NCI-H460 (cell line): ENCODE results near the gene IFTAP. TPM values are rescaled to one million over a fixed set of nuclear protein-coding genes. Genes with fewer than 3 reads are reported as not detected.
"Not testable (repeated sequence)": the region's sequence is repeated elsewhere in the genome, so short reads cannot be mapped to it uniquely, and the experiment has no call there.

Experiments used
- DNase-seq: peaks from one replicate; pipeline ENCODE4 v3.0.0-alpha.2; 2016; ENCODE audit warnings: low read depth; ENCODE audit errors: extremely low read depth
- polyA plus RNA-seq: library from polyadenylated mRNA; depleted of rRNA; stranded (reverse); fragments of >200 nt; gene quantifications from 2 replicates; pipeline ENCODE4 v1.2.3, GENCODE V29; 2014; cell fraction: nucleus; rRNA removed
- total RNA-seq: library from RNA; depleted of rRNA; stranded (reverse); fragments of >200 nt; shearing (Covaris generic); gene quantifications from 2 replicates; pipeline ENCODE4 v1.2.3, GENCODE V29; 2014; rRNA removed

Gene IFTAP, protein sequence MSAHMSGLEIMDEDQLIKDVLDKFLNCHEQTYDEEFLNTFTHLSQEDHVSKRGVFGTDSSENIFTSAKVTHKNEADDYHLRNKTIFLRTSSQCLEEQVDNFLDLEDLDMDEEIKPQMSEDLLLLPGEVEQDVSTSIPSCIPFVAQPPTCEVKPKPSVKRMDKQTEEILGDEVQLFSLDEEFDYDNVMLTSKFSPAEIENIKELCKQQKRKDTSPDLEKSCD
- 15.7 and 19.1 TPM in 2 replicates for total RNA-seq
- polyA plus RNA-seq = 5.5 and 9.8 TPM in 2 replicates

DNA sequence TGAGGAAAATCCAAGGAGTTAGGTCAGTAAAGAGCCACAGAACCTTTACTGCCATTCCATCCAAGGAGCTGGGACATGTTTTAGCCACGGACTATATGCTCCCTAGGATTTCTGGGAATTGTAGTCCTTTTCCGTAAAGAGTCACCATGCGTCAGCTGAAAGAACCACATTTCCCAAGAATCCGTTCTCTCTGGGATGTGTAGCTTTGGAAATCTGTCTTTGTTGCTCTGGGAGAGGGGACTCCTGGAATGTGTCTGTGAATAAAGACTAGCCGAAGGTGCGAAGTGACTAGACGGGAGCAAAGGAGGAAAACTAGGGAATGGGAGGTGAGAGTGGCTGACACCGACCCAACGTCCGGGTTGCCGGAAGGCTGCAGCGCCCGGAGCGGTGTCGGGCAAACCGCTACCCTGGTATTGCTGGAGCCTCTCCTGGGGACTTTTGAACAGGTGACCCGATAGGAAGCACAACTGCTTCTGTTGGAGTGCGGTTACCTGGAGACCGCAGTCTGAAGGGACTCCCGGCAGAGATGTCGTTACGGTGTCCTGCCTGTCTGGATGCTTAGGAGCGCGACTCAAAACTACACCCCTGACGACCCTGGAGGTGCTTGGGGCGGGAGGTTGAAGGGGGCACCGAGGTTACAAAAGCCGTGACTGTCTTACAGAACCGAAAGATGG is at the start of gene IFTAP:
IFTAP (plus strand) TSS at position 187 of the 674 bp plus-strand sequence. CDS start 15,602 bp downstream, outside the sequence.
- peak; percentile 84 for DNase-seq

DNA sequence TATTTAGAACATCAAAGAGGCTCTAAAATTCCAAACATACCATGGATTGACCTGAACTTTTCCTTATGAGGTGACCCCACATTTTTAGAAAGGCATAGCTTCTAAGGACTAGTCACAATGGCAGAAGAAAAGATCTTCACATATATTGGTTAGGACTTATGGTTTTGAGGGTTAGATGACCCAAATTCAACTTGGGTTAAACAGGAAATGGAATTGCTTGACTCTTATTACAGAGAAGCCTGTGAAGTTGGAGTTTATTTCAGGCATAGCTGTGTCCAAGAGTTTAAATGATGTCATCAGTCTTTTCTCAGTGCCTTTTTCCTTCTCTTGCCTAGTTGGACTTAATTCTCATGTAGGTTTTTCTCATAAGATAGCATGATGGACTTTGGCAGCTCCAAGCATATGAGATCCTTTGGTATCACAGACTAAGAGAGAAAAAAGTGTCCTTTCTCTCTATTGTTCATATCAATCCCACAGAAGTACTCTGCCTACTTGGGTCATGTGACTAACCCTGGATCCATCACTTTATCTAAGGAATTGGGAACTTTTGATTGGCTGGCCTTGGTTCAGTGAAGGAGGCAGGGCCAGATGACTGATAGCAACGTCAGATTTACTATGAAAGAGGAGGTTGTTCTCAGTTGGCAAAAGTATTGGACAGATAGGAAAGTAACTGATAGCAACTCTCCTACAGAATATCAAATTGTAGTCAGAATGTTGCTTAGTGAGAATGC is 43.8 kb upstream of the IFTAP start:
- no peak for DNase-seq

DNA sequence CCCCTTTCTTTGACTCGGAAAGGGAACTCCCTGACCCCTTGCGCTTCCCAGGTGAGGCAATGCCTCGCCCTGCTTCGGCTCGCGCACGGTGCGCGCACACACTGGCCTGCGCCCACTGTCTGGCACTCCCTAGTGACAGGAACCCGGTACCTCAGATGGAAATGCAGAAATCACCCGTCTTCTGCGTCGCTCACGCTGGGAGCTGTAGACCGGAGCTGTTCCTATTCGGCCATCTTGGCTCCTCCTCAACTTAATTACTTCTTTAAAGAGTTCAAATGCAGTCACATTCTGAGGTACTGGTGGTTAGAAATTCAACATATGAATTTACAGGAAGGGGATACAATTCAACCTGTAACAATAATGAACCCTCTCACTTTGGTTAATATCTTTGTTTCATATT is 36.9 kb upstream of the IFTAP start:
- not testable (repeated sequence) for DNase-seq

DNA sequence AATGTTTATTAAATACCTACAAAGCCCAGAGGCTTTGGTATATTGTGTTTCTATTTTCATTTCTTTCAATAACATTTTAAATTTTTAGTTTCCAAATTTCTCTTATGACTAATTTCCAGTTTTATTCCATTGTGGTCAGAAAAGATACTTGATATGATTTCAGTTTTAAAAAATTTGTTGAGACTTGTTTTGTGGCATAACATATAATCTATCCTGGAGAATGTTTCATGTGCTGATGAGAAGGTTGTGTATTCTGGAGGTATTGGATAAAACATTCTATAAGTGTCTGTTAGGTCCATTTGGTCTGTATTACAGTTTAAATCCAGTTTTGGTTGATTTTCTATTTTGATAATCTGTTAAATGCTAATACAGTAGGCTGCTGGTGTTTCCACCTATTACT is 36.3 kb upstream of the IFTAP start:
- no peak for DNase-seq

DNA sequence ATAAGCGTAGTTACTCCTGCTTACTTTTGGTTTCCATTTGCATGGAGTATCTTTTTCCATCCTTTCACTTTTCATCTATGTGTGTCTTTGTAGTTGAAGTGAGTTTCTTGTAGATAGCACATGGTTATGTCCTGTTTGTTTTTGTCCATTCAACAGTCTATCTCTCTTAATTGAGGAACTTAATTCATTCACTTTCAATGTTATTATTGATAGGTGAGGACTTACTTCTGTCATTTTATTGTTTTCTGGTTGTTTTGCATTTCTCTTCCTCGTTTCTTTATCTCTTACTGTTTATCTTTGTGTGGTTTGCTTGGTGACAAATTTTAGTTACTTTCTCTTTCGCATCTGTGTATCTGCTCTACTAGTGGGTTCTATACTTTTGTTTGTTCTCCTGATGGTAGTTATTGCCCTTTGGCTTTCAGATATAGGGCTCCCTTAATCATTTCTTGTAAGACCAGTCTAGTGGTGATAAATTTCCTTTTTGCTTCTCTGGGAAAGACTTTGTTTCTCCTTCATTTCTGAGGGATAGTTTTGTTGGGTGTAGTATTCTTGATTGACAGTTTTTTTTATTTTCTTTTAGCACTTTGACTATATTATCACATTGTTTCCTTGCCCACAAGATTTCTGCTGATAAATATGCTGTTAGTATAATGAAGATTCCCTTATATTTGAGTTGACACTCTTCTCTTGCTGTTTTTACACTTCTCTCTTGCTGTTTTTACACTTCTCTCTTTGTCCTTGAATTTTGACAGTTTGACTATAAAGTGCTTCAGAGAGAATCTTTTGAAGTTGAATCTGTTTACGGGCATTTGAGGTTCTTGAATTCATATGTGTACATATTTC is 35.5 kb upstream of the IFTAP start:
- DNase-seq = no peak

DNA sequence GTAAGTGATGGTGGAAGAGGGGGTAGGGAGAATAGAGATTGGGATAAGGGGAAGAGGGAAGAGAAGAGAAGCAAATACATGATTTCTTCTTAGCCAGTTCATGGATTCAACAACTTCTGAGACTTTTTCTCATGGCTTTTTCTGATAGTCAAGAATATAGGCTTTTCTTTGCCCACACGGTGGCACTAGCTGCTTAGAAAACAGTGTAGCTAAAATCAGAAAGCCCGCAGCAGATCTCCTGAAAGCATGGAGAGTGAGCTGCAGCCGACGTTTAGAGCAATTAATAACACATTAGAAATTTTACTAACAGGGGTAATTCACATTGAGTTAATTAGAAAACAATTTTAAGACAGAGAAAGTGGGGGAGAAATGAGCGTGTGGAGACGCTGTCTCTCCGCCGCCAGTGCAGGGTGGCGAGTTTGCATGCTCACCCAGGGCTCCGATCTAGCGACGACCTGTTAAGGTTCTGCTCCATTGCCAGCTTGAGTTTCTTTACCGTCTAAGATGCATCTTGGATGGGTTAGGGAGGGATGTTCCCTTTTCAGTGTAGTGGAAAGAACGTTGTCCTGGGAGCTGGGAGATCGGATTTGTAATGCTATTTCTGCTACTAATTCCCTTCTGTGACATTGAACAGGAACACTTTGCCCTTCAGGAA is 29.8 kb upstream of the IFTAP start:
- peak; percentile 51 for DNase-seq

DNA sequence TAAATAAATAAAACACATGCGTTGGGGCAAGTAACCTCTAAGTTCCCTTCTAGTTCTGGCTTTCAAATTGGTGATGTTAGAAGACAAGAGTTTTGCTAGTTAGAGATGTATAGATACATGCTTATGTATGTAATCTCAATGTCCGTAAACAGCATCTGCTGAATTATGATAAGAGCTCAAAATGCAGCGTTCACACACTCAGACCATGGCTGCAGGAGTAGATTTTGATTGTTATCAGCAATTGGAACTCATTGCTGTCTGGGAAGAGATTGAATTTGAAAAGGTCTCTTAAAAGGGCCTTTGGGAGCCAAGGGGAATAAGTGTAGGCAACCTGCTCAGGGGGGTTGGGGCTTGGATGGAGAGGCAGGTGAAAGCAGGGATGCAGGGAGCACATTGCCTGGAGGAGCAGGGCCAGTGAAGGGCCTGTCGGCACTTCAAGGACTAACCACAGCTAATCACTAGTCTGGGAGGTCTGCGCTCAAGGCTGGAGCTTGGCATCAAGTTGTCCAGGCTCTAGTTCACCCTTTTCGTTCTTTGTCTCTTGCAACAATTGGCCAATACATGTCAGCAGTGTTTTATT is 29.2 kb upstream of the IFTAP start:
- no peak for DNase-seq

DNA sequence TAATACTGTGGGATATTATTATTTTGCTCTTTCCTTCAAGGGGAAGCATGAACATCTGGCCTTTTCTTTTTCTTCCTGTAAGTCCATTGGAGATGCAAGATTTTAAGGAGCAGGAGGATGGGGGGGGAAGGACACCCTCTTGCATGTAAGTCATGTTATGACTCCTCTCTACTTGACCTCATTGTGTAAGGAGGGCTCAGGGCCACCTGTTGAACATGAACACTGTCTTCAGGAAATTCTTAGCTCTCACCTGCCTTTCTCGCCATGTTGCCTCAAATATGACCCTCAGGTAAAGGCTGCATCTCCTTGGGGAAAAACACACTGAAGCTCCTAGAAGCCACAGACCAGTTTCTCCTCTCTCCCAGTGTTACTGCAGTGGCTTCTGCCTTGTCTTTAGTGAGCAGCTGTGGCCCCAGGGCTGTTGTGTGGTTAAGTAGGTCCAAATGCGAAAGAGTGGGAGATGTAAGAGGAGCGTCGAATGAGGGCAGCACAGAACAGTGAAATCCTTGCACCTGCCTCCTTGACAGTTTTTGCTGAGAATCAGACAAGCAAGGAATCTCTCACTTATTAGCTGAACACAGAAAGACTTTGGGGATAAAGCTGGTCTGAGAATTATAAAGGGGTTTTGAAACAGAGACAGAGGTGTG is 27.8 kb upstream of the IFTAP start:
- no peak for DNase-seq

DNA sequence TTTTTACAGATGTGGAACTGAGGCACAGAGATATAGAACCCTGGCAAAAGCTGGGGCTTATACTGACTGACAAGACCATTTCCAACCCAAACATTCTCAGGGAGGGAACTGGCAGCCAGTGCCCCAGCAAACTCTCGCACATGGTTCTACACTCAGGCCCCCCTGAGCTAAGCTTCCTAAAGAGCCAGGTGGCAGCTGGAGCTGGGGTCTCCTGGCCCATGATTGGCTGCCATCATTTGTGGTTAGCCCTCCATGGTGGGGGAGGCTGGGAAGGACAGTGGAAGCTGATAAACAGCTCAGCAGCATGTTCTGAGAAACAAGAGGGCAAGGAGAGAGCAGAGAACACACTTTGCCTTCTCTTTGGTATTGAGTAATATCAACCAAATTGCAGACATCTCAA is 26.6 kb upstream of the IFTAP start, which contains the start of gene RAG1:
RAG1 (plus strand) TSS at position 314 of the 400 bp plus-strand sequence. CDS start 5,298 bp downstream, outside the sequence.
- DNase-seq = no peak

DNA sequence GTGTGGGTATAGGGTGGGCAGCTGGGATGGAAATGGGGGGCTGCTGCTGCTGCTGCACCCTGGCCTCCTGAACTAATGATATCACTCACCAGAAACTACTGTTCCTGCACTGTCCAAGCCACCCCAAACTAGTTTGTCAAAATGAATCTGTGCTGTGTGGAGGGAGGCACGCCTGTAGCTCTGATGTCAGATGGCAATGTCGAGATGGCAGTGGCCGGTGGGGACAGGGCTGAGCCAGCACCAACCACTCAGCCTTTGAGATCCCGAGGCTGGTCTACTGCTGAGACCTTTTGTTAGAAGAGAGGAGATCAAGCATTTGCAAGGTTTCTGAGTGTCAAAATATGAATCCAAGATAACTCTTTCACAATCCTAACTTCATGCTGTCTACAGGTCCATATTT is 25.2 kb upstream of the IFTAP start:
- no peak for DNase-seq

DNA sequence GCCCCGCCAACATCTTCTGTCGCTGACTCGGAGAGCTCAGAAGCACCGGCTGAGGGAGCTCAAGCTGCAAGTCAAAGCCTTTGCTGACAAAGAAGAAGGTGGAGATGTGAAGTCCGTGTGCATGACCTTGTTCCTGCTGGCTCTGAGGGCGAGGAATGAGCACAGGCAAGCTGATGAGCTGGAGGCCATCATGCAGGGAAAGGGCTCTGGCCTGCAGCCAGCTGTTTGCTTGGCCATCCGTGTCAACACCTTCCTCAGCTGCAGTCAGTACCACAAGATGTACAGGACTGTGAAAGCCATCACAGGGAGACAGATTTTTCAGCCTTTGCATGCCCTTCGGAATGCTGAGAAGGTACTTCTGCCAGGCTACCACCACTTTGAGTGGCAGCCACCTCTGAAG is 19.8 kb upstream of the IFTAP start:
- DNase-seq = no peak

DNA sequence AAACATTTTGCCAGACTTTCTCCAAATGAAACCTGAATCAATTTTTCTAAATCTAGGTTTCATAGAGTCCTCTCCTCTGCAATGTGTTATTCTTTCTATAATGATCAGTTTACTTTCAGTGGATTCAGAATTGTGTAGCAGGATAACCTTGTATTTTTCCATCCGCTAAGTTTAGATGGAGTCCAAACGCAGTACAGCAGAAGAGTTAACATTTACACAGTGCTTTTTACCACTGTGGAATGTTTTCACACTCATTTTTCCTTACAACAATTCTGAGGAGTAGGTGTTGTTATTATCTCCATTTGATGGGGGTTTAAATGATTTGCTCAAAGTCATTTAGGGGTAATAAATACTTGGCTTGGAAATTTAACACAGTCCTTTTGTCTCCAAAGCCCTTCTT is 16.9 kb upstream of the IFTAP start:
- no peak for DNase-seq

DNA sequence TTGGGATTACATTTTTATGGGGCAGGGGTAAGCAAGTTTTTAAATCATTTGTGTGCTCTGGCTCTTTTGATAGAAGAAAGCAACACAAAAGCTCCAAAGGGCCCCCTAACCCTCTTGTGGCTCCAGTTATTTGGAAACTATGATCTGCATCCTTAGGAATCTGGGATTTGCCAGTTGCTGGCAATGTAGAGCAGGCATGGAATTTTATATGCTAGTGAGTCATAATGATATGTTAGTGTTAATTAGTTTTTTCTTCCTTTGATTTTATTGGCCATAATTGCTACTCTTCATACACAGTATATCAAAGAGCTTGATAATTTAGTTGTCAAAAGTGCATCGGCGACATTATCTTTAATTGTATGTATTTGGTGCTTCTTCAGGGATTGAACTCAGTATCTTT is 16.4 kb upstream of the IFTAP start:
- DNase-seq = no peak

DNA sequence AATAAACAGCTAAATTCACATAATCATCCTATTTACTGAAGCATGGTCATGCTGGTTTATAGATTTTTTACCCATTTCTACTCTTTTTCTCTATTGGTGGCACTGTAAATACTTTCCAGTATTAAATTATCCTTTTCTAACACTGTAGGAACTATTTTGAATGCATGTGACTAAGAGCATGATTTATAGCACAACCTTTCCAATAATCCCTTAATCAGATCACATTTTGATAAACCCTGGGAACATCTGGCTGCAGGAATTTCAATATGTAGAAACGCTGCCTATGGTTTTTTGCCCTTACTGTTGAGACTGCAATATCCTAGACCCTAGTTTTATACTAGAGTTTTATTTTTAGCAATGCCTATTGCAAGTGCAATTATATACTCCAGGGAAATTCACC is 15.8 kb upstream of the IFTAP start:
- DNase-seq = no peak

DNA sequence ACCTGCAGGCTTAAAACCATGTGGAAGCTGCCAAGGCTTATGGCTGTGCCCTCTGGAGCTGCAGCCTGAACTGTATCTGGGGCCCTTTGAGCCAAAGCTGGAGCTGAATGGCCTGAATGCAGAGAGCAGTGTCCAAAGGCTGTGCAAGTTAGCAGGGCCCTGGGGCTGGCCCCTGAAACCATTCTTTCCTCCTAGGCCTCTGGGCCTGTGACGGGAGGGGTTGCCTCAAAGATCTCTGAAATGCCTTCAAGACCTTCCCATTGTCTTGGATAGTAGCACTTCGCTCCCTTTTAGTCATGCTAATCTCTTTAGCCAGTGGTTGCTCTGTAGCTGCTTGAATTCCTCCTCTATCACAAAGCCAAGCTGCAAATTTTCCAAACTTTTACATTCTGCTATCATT is 12.8 kb upstream of the IFTAP start:
- DNase-seq = no peak

DNA sequence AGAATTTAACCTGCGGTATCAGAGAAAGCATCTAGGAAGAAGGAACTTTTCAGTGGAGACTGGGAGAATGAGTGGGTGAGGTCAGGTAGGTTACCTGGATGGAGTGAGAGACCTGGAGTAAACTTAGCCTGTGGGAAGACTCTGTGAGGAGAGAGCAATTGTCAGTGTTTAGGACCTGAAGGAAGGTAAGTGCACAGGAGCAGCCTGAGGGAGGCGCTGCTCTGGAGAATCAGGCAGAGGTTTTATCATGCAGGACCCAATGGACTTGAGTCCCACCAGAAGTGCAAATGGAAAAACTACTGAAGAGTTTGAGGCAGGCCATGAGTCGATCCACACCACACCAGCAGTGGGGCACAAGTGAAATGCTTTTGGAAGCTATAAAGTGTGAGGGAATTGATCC is 10.6 kb upstream of the IFTAP start:
- DNase-seq = no peak

DNA sequence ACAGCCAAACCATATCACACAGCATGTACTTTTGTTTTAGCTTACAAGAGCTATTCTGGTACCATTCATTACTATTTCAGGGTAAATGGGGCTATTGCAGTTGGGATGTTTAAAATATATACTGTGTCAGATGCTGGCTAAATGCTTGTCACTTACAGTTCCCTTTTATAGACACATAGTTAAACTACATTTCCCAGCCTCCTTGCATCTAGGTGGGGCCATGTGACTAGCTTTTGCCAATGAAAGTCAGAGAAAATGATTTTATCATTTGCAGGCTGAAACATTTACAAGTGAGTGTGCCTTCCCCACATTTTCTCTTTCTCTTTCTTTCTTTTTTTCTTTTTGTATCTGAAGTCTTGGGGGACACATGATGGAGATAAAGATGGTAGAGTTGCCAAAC is 7.8 kb upstream of the IFTAP start:
- DNase-seq = no peak

DNA sequence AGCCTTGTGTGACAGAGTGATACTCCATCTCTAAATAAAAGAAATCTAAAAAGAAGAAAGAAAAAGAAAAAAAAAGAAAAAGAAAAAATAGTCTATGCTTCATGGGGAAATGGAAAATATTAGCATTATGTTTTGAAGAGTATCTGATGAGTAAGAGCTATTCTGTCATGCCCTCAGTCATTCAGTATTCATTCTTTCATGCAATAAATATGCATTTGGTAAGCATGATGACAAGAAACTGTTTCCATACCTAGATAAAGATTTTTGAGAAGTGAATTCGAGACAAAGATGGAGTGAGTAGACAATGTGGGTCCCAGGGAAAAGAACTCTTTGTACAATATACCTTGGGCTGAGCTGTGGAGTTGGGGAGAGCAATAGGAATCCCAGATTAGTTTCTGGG is 6.2 kb upstream of the IFTAP start:
- DNase-seq = no peak

DNA sequence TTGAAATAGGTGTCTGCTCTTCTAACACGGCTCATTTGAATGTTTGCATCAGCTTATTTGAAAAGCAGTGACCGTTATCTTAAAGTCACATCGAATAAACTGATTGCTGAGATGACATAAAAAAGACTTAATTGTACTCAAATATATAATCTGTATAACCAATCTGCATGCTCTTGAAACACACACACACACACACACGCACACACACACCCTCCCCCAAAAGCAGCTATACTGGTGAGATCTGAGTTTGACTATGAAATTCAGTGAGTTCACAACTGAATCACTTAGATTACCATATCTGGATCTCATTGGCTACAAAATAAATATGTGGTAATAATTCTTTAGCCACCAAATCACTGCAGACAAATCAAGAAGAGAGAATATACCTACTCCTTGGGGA is 3.8 kb upstream of the IFTAP start:
- no peak for DNase-seq
